ENCODE measurements around the gene CHSY1. TPM values are rescaled to one million over a fixed set of nuclear protein-coding genes. Genes with fewer than 3 reads are reported as not detected.

Gene CHSY1
- total and polyA plus RNA-seq, 2 of the 13 experiments (the other 11 are each of a cell fraction or from before 2014, with no cell fraction given): 13.3 to 13.7 TPM

DNA sequence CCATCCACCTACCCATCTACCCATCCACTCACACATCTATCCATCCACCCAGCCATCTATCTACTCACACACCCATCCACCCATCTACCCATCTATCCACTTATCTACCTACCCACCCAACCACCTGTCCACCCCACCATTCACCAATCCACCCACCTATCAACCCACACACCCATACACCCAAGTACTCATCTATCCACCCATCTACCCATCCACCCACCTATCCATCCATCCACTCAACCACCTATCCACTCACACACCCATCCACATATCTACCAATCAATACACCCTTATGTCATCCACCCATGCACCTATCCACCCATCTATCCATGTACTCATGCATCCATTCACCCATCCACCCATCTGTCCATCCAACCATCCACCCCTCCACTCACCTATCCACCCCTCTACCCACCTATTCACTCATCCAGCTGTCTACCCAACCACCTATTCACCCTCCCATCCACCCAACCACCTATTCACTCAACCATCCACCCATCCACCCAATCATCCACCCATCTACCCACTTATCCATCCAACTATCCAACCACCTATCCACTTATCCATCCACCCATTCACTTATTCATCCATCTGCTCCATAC is 109.8 kb downstream of the CHSY1 start:
- Histone ChIP-seq H3K27ac (ENCODE audit: extremely low read length, insufficient read depth, low read length) (no peak overlapping the region), H4K20me1 (ENCODE audit: insufficient read depth, low read length) (no peaks in the 10 kb centered on the region), H2AFZ (ENCODE audit: low read length) (no peak overlapping the region), H3K4me2 (ENCODE audit: low read depth, low read length) (no peak overlapping the region), H3K9me3 (ENCODE audit: low read length) (no peaks in the 10 kb centered on the region), H3K4me3 (replicated peaks in 1 of 3; ENCODE audit: insufficient read depth in 1 of 3, low read depth in 2 of 3, low read length in 3 of 3) (no peak overlapping the region), H3K27me3 (ENCODE audit: control insufficient read depth in 1 of 2, insufficient read depth in 2 of 2, low read length in 2 of 2) (peaks cover 5 to 11% of the 10 kb centered on the region in 2 experiments; a peak in 4 of 5 replicates), H3K9ac (ENCODE audit: insufficient read depth, low read depth, low read length) (no peak overlapping the region), H3K79me2 (ENCODE audit: insufficient read depth, low read length) (no peaks in the 10 kb centered on the region), H3K36me3 (replicated peaks in 1 of 2; ENCODE audit: control insufficient read depth in 1 of 2, insufficient read depth in 2 of 2, low read length in 2 of 2) (no peaks in the 10 kb centered on the region), H3K4me1 (ENCODE audit: insufficient read depth, low read length) (peaks cover 12% of the 10 kb centered on the region)
- DNase-seq (ENCODE audit: low spot score) (no peak), ATAC-seq (no peak), FAIRE-seq (no peak)
- intact Hi-C loops (cut with micrococcal nuclease; ENCODE audit: unreplicated experiment) (no loop called here), in situ Hi-C loops (cut with HindIII; ENCODE audit: extremely low pct_ligation_motif_present, low pct_unique_long_range_greater_than_20kb) (no loop called here)
- no TSS peak for BruUV-seq (replicated peaks)
- CTCF ChIA-PET (ENCODE audit: low intra/inter-chr PET ratio, low total read pairs): no interaction called here
- POLR2A ChIA-PET: no interaction called here
- TF ChIP-seq, protein P1, sequence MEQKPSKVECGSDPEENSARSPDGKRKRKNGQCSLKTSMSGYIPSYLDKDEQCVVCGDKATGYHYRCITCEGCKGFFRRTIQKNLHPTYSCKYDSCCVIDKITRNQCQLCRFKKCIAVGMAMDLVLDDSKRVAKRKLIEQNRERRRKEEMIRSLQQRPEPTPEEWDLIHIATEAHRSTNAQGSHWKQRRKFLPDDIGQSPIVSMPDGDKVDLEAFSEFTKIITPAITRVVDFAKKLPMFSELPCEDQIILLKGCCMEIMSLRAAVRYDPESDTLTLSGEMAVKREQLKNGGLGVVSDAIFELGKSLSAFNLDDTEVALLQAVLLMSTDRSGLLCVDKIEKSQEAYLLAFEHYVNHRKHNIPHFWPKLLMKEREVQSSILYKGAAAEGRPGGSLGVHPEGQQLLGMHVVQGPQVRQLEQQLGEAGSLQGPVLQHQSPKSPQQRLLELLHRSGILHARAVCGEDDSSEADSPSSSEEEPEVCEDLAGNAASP (CRISPR knock-in tag; IDR thresholded peaks at IDR 0.05; ENCODE audit: borderline replicate concordance): no peak
- TF ChIP-seq ZNF383 (CRISPR knock-in tag; IDR thresholded peaks at IDR 0.05; ENCODE audit: borderline replicate concordance): no peak
- TF ChIP-seq ZNF496 (CRISPR knock-in tag; IDR thresholded peaks at IDR 0.05; ENCODE audit: insufficient replicate concordance): no peak
- TF ChIP-seq, protein P2, sequence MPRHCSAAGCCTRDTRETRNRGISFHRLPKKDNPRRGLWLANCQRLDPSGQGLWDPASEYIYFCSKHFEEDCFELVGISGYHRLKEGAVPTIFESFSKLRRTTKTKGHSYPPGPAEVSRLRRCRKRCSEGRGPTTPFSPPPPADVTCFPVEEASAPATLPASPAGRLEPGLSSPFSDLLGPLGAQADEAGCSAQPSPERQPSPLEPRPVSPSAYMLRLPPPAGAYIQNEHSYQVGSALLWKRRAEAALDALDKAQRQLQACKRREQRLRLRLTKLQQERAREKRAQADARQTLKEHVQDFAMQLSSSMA (CRISPR knock-in tag; IDR thresholded peaks at IDR 0.05): no peak
- TF ChIP-seq, protein P3, sequence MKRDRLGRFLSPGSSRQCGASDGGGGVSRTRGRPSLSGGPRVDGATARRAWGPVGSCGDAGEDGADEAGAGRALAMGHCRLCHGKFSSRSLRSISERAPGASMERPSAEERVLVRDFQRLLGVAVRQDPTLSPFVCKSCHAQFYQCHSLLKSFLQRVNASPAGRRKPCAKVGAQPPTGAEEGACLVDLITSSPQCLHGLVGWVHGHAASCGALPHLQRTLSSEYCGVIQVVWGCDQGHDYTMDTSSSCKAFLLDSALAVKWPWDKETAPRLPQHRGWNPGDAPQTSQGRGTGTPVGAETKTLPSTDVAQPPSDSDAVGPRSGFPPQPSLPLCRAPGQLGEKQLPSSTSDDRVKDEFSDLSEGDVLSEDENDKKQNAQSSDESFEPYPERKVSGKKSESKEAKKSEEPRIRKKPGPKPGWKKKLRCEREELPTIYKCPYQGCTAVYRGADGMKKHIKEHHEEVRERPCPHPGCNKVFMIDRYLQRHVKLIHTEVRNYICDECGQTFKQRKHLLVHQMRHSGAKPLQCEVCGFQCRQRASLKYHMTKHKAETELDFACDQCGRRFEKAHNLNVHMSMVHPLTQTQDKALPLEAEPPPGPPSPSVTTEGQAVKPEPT (CRISPR knock-in tag; IDR thresholded peaks at IDR 0.05; ENCODE audit: low read depth): no peak
- TF ChIP-seq, protein P4, sequence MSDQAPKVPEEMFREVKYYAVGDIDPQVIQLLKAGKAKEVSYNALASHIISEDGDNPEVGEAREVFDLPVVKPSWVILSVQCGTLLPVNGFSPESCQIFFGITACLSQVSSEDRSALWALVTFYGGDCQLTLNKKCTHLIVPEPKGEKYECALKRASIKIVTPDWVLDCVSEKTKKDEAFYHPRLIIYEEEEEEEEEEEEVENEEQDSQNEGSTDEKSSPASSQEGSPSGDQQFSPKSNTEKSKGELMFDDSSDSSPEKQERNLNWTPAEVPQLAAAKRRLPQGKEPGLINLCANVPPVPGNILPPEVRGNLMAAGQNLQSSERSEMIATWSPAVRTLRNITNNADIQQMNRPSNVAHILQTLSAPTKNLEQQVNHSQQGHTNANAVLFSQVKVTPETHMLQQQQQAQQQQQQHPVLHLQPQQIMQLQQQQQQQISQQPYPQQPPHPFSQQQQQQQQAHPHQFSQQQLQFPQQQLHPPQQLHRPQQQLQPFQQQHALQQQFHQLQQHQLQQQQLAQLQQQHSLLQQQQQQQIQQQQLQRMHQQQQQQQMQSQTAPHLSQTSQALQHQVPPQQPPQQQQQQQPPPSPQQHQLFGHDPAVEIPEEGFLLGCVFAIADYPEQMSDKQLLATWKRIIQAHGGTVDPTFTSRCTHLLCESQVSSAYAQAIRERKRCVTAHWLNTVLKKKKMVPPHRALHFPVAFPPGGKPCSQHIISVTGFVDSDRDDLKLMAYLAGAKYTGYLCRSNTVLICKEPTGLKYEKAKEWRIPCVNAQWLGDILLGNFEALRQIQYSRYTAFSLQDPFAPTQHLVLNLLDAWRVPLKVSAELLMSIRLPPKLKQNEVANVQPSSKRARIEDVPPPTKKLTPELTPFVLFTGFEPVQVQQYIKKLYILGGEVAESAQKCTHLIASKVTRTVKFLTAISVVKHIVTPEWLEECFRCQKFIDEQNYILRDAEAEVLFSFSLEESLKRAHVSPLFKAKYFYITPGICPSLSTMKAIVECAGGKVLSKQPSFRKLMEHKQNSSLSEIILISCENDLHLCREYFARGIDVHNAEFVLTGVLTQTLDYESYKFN (CRISPR knock-in tag; conservative IDR thresholded peaks at IDR 0.05): no peak
- TF ChIP-seq ZNF773 (CRISPR knock-in tag; IDR thresholded peaks at IDR 0.05; ENCODE audit: borderline replicate concordance): no peak
- TF ChIP-seq RBFOX2 (IDR thresholded peaks at IDR 0.05; ENCODE audit: low read depth, low read length): no peak
- TF ChIP-seq FOXK1 (CRISPR knock-in tag; IDR thresholded peaks at IDR 0.05; ENCODE audit: borderline replicate concordance, low read depth): no peak
- TF ChIP-seq JARID2 (CRISPR knock-in tag; IDR thresholded peaks at IDR 0.05; ENCODE audit: insufficient replicate concordance): no peak
- TF ChIP-seq SMC3 (IDR thresholded peaks at IDR 0.05; ENCODE audit: low read length): no peak
- TF ChIP-seq ZNF557 (CRISPR knock-in tag; IDR thresholded peaks at IDR 0.05): no peak
- TF ChIP-seq, protein P5, sequence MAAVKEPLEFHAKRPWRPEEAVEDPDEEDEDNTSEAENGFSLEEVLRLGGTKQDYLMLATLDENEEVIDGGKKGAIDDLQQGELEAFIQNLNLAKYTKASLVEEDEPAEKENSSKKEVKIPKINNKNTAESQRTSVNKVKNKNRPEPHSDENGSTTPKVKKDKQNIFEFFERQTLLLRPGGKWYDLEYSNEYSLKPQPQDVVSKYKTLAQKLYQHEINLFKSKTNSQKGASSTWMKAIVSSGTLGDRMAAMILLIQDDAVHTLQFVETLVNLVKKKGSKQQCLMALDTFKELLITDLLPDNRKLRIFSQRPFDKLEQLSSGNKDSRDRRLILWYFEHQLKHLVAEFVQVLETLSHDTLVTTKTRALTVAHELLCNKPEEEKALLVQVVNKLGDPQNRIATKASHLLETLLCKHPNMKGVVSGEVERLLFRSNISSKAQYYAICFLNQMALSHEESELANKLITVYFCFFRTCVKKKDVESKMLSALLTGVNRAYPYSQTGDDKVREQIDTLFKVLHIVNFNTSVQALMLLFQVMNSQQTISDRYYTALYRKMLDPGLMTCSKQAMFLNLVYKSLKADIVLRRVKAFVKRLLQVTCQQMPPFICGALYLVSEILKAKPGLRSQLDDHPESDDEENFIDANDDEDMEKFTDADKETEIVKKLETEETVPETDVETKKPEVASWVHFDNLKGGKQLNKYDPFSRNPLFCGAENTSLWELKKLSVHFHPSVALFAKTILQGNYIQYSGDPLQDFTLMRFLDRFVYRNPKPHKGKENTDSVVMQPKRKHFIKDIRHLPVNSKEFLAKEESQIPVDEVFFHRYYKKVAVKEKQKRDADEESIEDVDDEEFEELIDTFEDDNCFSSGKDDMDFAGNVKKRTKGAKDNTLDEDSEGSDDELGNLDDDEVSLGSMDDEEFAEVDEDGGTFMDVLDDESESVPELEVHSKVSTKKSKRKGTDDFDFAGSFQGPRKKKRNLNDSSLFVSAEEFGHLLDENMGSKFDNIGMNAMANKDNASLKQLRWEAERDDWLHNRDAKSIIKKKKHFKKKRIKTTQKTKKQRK (IDR thresholded peaks at IDR 0.05; ENCODE audit: low read length): no peak

Measured in HepG2 (cell line).